Astrocyte (in vitro differentiated cells and primary cell): ENCODE results near the gene ZNF786. TPM values are rescaled to one million over a fixed set of nuclear protein-coding genes. Genes with fewer than 3 reads are reported as not detected.

Experiments
- DNase-seq: peaks from one replicate; pipeline ENCODE4 v3.0.0-alpha.2; 2010; ENCODE audit warnings: low read depth
- FAIRE-seq: peaks from 2 replicates; lab custom pipeline; 2011; peaks lifted over from hg19 to GRCh38; lab: Jason Lieb, UNC
- H2AFZ ChIP-seq: 2 replicates; pipeline ENCODE4 v1.6.0; 2012; ENCODE audit warnings: low read depth, low read length, inconsistent platforms
- H3K27ac ChIP-seq: 2 replicates; pipeline ENCODE4 v1.5.1; 2011; ENCODE audit warnings: low read depth, low read length, inconsistent platforms
- H3K27me3 ChIP-seq: 2 replicates; pipeline ENCODE4 v1.6.0; 2011; ENCODE audit warnings: low read length, inconsistent platforms; ENCODE audit not compliant: insufficient read depth
- H3K36me3 ChIP-seq: 2 replicates; pipeline ENCODE4 v1.5.1; 2011; ENCODE audit warnings: low read length, inconsistent platforms; ENCODE audit not compliant: insufficient read depth
- H3K4me1 ChIP-seq: 2 replicates; pipeline ENCODE4 v1.5.1; 2011; ENCODE audit warnings: low read length, inconsistent platforms; ENCODE audit not compliant: insufficient read depth
- H3K4me2 ChIP-seq: 2 replicates; pipeline ENCODE4 v1.6.0; 2012; ENCODE audit warnings: low read length, inconsistent platforms
- H3K4me3 ChIP-seq: 2 replicates; pipeline ENCODE4 v1.5.1; 2011; ENCODE audit warnings: low read depth, mild to moderate bottlenecking, low read length, inconsistent platforms; ENCODE audit not compliant: insufficient read depth
- H3K79me2 ChIP-seq: 2 replicates; pipeline ENCODE4 v1.6.0; 2012; ENCODE audit warnings: mild to moderate bottlenecking, low read length, inconsistent platforms; ENCODE audit not compliant: insufficient read depth
- H3K9ac ChIP-seq: 2 replicates; pipeline ENCODE4 v1.6.0; 2012; ENCODE audit warnings: mild to moderate bottlenecking, low read length, inconsistent platforms
- H3K9me3 ChIP-seq: 2 replicates; pipeline ENCODE4 v1.5.1; 2012; ENCODE audit warnings: low read depth, mild to moderate bottlenecking, low read length, inconsistent platforms; ENCODE audit not compliant: insufficient read depth
- H4K20me1 ChIP-seq: 2 replicates; pipeline ENCODE4 v1.6.0; 2012; ENCODE audit warnings: low read length, inconsistent platforms; ENCODE audit not compliant: insufficient read depth
- H3K27ac Mint-ChIP-seq: one replicate; pipeline ENCODE4 v1.8.0; 2021; ENCODE audit warnings: mild to moderate bottlenecking, mixed read lengths; ENCODE audit not compliant: unreplicated experiment
- H3K27me3 Mint-ChIP-seq: one replicate; pipeline ENCODE4 v1.8.0; 2021; ENCODE audit warnings: low read depth, mixed read lengths; ENCODE audit not compliant: unreplicated experiment
- H3K36me3 Mint-ChIP-seq: one replicate; pipeline ENCODE4 v1.8.0; 2021; ENCODE audit warnings: low read depth, mixed read lengths; ENCODE audit not compliant: unreplicated experiment
- H3K4me1 Mint-ChIP-seq: one replicate; pipeline ENCODE4 v1.8.0; 2021; ENCODE audit warnings: low read depth, mixed read lengths; ENCODE audit not compliant: unreplicated experiment
- H3K4me3 Mint-ChIP-seq: one replicate; pipeline ENCODE4 v1.8.0; 2021; ENCODE audit warnings: mild to moderate bottlenecking, moderate library complexity, mixed read lengths; ENCODE audit not compliant: unreplicated experiment
- H3K9me3 Mint-ChIP-seq: one replicate; pipeline ENCODE4 v1.8.0; 2021; ENCODE audit warnings: mild to moderate bottlenecking, mixed read lengths; ENCODE audit not compliant: unreplicated experiment
- EZH2 ChIP-seq: IDR thresholded peaks from 2 replicates; pipeline ENCODE4 v1.6.1; 2012; ENCODE audit warnings: mild to moderate bottlenecking, low read length, inconsistent platforms; ENCODE audit not compliant: insufficient read depth
- total RNA-seq: library from RNA; stranded (reverse); gene quantifications from 2 replicates; pipeline ENCODE4 v1.2.1, GENCODE V29; 2021
- TF ChIP-seq, protein P1 (sequence below): IDR thresholded peaks from 2 replicates; pipeline ENCODE4 v1.5.1; 2011; ENCODE audit warnings: low read depth, mild to moderate bottlenecking, inconsistent platforms, low read length, moderate library complexity; ENCODE audit not compliant: insufficient read depth

The ZNF786 gene
- total RNA-seq, 1 donor from 2014 or later, result 9.9 TPM

DNA sequence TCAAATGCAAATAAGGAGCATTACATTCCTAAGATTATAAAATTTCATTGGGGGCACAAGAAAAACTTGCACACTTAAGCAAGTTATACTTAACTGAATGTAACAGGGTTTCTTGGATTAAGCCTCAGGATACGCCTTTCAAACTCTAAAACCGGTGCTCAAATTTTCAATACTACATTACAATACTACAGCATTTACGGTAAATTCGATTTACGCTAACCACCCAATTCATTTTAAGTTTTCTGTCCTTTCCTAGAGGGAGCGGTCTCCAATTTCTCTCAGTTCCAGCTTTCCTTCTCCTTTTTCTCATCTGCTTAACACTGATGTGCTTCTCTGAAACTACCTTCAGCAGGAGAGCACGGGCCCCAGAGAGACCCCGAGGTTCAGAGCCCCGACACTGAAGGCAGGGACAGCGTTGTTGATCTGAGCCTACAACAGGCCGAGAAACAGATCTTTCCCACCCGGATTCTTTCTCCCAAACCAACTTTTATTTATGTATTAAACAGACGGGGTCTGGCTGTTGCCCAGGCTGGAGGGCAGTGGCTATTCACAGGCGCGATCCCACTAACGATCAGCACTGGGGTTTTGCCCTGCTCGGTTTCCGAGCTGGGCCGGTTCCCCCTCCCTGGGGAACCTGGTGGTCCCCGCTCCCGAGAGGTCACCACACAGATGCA is 34.8 kb upstream of the ZNF786 start:
- Mint-ChIP-seq H3K27ac (peak overlapping the region; percentile 92), H3K4me1 (peaks cover 7% of the 10 kb centered on the region), H3K27me3 (no peaks in the 10 kb centered on the region), H3K9me3 (no peaks in the 10 kb centered on the region), H3K36me3 (peaks cover 8% of the 10 kb centered on the region), H3K4me3 (peak overlapping the region; percentile 97)
- Histone ChIP-seq H4K20me1 (no peaks in the 10 kb centered on the region), H3K4me1 (peaks cover 6% of the 10 kb centered on the region), H3K9me3 (peaks cover under 1% of the 10 kb centered on the region), H3K79me2 (peaks cover 40% of the 10 kb centered on the region), H3K36me3 (no peaks in the 10 kb centered on the region), H3K9ac (peak overlapping the region; percentile 98), H3K4me2 (peak overlapping the region; percentile 91), H3K27me3 (no peaks in the 10 kb centered on the region), H2AFZ (peak overlapping the region; percentile 97), H3K27ac (peak overlapping the region; percentile 94), H3K4me3 (peak overlapping the region; percentile 83)
- no peak for TF ChIP-seq EZH2
- TF ChIP-seq, protein P1, sequence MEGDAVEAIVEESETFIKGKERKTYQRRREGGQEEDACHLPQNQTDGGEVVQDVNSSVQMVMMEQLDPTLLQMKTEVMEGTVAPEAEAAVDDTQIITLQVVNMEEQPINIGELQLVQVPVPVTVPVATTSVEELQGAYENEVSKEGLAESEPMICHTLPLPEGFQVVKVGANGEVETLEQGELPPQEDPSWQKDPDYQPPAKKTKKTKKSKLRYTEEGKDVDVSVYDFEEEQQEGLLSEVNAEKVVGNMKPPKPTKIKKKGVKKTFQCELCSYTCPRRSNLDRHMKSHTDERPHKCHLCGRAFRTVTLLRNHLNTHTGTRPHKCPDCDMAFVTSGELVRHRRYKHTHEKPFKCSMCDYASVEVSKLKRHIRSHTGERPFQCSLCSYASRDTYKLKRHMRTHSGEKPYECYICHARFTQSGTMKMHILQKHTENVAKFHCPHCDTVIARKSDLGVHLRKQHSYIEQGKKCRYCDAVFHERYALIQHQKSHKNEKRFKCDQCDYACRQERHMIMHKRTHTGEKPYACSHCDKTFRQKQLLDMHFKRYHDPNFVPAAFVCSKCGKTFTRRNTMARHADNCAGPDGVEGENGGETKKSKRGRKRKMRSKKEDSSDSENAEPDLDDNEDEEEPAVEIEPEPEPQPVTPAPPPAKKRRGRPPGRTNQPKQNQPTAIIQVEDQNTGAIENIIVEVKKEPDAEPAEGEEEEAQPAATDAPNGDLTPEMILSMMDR, result no peak
- DNase-seq, result no peak
- FAIRE-seq, result no peak

DNA sequence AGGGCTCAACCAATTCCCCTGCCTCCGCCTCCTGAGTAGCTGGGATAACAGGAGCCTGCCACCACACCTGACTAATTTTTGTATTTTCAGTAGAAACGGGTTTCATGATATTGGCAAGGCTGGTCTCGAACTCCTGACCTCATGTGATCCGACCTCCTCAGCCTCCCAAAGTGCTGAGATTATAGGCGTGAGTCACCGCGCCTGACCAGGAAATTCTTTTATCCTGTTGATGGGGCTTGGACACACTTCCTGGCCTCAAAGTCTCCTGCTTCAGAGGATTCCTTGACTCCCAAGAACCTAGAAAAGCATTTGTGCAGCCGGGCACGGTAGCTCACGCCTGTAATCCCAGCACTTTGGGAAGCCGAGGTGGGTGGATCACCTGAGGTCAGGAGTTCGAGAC is 19.5 kb upstream of the ZNF786 start:
- H3K27me3 Mint-ChIP-seq, result no peaks in the 10 kb centered on the region
- no peaks in the 10 kb centered on the region for H3K4me1 ChIP-seq
- H3K36me3 Mint-ChIP-seq, result peaks cover 11% of the 10 kb centered on the region

More for the DNA sequence above, 19.5 kb upstream of the ZNF786 start:
- H3K9me3 ChIP-seq, result no peaks in the 10 kb centered on the region
- no peak overlapping the region for H3K4me2 ChIP-seq
- no peak overlapping the region for H2AFZ ChIP-seq
- no peaks in the 10 kb centered on the region for H3K79me2 ChIP-seq
- no peak overlapping the region for H3K4me3 ChIP-seq
- no peaks in the 10 kb centered on the region for H3K27me3 ChIP-seq
- H3K27ac Mint-ChIP-seq, result no peak overlapping the region
- H3K36me3 ChIP-seq, result no peaks in the 10 kb centered on the region
- TF ChIP-seq, protein P1, result no peak
- no peak for TF ChIP-seq EZH2
- FAIRE-seq, result no peak
- H3K4me1 Mint-ChIP-seq, result no peaks in the 10 kb centered on the region
- H3K9me3 Mint-ChIP-seq, result no peaks in the 10 kb centered on the region
- no peak overlapping the region for H3K27ac ChIP-seq
- no peak for DNase-seq
- H3K4me3 Mint-ChIP-seq, result no peak overlapping the region
- H4K20me1 ChIP-seq, result no peaks in the 10 kb centered on the region
- H3K9ac ChIP-seq, result no peak overlapping the region
